ENCODE results near the gene CAMSAP3.

GRCh38 chr19:7627166-7627565 lies 31.5 kb downstream of the CAMSAP3 start:
- TF ChIP-seq CTCF (IDR thresholded peaks at IDR 0.05; ENCODE audit: low read depth, low read length) (no peak), EZH2phosphoT487 (IDR thresholded peaks at IDR 0.05; ENCODE audit: low read depth) (no peak)
